ENCODE results near the gene ARHGEF28.

GRCh38 chr5:73901043-73901442 lies 275.0 kb downstream of the ARHGEF28 start:
- no peak for TF ChIP-seq CTCF (IDR thresholded peaks at IDR 0.05)
- TF ChIP-seq POLR2A (IDR thresholded peaks at IDR 0.05): no peak

All from right lobe of liver (tissue), 4 donors.